Endothelial cell (in vitro differentiated cells): ENCODE data around the gene ARL9. TPM values are rescaled to one million over a fixed set of nuclear protein-coding genes. Genes with fewer than 3 reads are reported as not detected.

Source experiments
- DNase-seq: peaks from one replicate; pipeline ENCODE4 v3.0.0; 2021; ENCODE audit warnings: low spot score
- H3K27ac Mint-ChIP-seq: one replicate; pipeline ENCODE4 v1.8.0; 2021; ENCODE audit warnings: mixed read lengths, inconsistent platforms; ENCODE audit not compliant: unreplicated experiment
- H3K27me3 Mint-ChIP-seq: one replicate; pipeline ENCODE4 v1.8.0; 2021; ENCODE audit warnings: mild to moderate bottlenecking, moderate library complexity, mixed read lengths, inconsistent platforms; ENCODE audit not compliant: unreplicated experiment
- H3K36me3 Mint-ChIP-seq: one replicate; pipeline ENCODE4 v1.8.0; 2021; ENCODE audit warnings: mild to moderate bottlenecking, low read depth, mixed read lengths, inconsistent platforms; ENCODE audit not compliant: unreplicated experiment
- H3K4me1 Mint-ChIP-seq: one replicate; pipeline ENCODE4 v1.8.0; 2021; ENCODE audit warnings: mild to moderate bottlenecking, mixed read lengths, inconsistent platforms; ENCODE audit not compliant: unreplicated experiment
- H3K4me3 Mint-ChIP-seq: one replicate; pipeline ENCODE4 v1.8.0; 2021; ENCODE audit warnings: mild to moderate bottlenecking, mixed read lengths, inconsistent platforms; ENCODE audit not compliant: unreplicated experiment
- H3K9me3 Mint-ChIP-seq: one replicate; pipeline ENCODE4 v1.8.0; 2021; ENCODE audit warnings: mixed read lengths, inconsistent platforms; ENCODE audit not compliant: unreplicated experiment
- CTCF ChIP-seq: fragments of 200-600 bp; sonication (generic); IDR thresholded peaks from one replicate; pipeline ENCODE4 v1.5.0; 2021; ENCODE audit warnings: antibody characterized with exemption; ENCODE audit not compliant: unreplicated experiment
- total RNA-seq: library from RNA; stranded (reverse); fragmentation: NEBNext Ultra II Directional; extraction: Animal tissue kit (Norgen Biotek cat#: 25700); gene quantifications from one replicate; pipeline ENCODE4 v1.2.1, GENCODE V29; 2021; ENCODE audit not compliant: unreplicated experiment

The ARL9 gene
- total RNA-seq, 1 donor from 2014 or later = not detected

GRCh38 chr4:56544573-56545131 lies 39.1 kb downstream of the ARL9 start:
- Mint-ChIP-seq H3K36me3 (no peaks in the 10 kb centered on the region), H3K4me1 (no peaks in the 10 kb centered on the region), H3K27me3 (peaks cover 3% of the 10 kb centered on the region), H3K9me3 (no peaks in the 10 kb centered on the region), H3K4me3 (no peak overlapping the region), H3K27ac (no peak overlapping the region)
- TF ChIP-seq CTCF = peak; percentile 98
- DNase-seq = peak; percentile 96

GRCh38 chr4:56550642-56551041 lies 45.1 kb downstream of the ARL9 start:
- DNase-seq = no peak
- no peaks in the 10 kb centered on the region for H3K4me1 Mint-ChIP-seq
- no peak for TF ChIP-seq CTCF
- no peak overlapping the region for H3K27ac Mint-ChIP-seq
- H3K4me3 Mint-ChIP-seq = no peak overlapping the region
- H3K9me3 Mint-ChIP-seq = no peaks in the 10 kb centered on the region
- no peaks in the 10 kb centered on the region for H3K27me3 Mint-ChIP-seq
- H3K36me3 Mint-ChIP-seq = no peaks in the 10 kb centered on the region

- TF ChIP-seq CTCF = no peak
- no peak for DNase-seq
- Mint-ChIP-seq H3K4me1 (no peaks in the 10 kb centered on the region), H3K4me3 (no peak overlapping the region), H3K36me3 (no peaks in the 10 kb centered on the region), H3K27me3 (no peaks in the 10 kb centered on the region), H3K9me3 (no peaks in the 10 kb centered on the region), H3K27ac (no peak overlapping the region)
Observed at GRCh38 chr4:56551516-56551915, 45.9 kb downstream of the ARL9 start.

- no peak overlapping the region for H3K4me3 Mint-ChIP-seq
- no peaks in the 10 kb centered on the region for H3K27me3 Mint-ChIP-seq
- no peaks in the 10 kb centered on the region for H3K36me3 Mint-ChIP-seq
- no peaks in the 10 kb centered on the region for H3K4me1 Mint-ChIP-seq
- DNase-seq = no peak
- TF ChIP-seq CTCF = no peak
- H3K9me3 Mint-ChIP-seq = no peaks in the 10 kb centered on the region
- no peak overlapping the region for H3K27ac Mint-ChIP-seq
Observed at GRCh38 chr4:56552273-56552672, 46.7 kb downstream of the ARL9 start.

- Mint-ChIP-seq H3K9me3 (no peaks in the 10 kb centered on the region), H3K4me3 (no peak overlapping the region), H3K27me3 (no peaks in the 10 kb centered on the region), H3K36me3 (no peaks in the 10 kb centered on the region), H3K4me1 (peaks cover 9% of the 10 kb centered on the region), H3K27ac (no peak overlapping the region)
- DNase-seq = no peak
- TF ChIP-seq CTCF = no peak
Observed at GRCh38 chr4:56570041-56570440, 64.5 kb downstream of the ARL9 start.

Other genes with a start within 250 kb of the ARL9 start
- 9.6 TPM for gene AASDH, start 118.3 kb upstream of the ARL9 start, total RNA-seq
- 13.3 TPM for gene PPAT, start 70.2 kb upstream of the ARL9 start, total RNA-seq
- 74.8 TPM for gene PAICS, start 69.5 kb upstream of the ARL9 start, total RNA-seq
- gene SRP72, start 38.2 kb upstream of the ARL9 start, total RNA-seq = 142 TPM
- gene HOPX, start 175.5 kb downstream of the ARL9 start, total RNA-seq = 4.2 TPM